Glomerular visceral epithelial cell (primary cell): Measurements from ENCODE around the gene CSPG4.
"Not testable (repeated sequence)": the region's sequence is repeated elsewhere in the genome, so short reads cannot be mapped to it uniquely, and the experiment has no call there.

Experiments
- DNase-seq: peaks from one replicate; pipeline ENCODE4 v3.0.0-alpha.2; 2016; ENCODE audit errors: extremely low spot score

Gene CSPG4

DNA sequence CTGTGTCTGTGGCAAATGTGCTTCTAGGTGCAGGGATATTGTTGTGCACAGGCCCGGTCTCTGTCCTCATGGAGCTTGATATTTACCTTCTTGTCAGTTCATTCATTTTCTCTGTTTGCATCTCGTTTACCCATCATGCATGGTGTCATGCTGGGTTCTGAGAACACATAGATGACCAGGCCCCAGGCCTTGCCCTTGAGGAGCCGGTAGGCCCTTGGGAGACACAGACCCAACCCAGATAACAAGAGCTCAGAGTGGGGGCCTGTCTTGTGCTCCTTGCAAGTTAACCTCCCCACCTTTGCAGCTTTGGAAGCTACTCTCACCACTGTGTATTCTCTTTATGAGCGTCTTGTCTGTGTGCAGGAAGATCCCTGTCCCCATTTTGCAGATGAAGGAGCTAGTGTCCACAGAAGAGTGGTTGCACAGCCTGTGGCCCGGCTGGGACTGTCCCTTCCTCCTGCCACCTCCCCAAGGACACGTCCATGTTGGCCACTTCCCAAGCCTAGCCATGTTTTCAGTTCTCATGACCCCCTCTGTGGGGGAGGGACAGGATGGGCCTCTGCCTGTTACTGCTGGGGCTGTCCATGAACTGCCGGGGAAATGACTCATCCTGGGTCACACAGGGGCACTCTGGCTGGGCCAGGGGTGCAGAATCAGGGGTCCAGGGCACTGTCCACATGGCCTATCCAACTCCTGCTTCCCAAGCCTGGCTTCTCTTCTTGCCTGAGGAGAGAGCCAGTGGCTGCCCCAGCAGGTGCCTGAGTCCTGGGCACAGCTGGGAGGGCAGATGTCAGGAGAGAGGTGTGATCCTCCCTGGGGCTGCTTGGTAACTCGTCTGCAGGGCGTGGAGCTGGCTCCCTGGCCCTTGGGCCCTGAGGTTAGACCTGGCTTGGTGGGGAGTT, 61.5 kb downstream of the CSPG4 start:
- DNase-seq = peak; percentile 44

- DNase-seq = no peak
Measured at GRCh38 chr15:75649848-75650247, 62.8 kb downstream of the CSPG4 start.

DNA sequence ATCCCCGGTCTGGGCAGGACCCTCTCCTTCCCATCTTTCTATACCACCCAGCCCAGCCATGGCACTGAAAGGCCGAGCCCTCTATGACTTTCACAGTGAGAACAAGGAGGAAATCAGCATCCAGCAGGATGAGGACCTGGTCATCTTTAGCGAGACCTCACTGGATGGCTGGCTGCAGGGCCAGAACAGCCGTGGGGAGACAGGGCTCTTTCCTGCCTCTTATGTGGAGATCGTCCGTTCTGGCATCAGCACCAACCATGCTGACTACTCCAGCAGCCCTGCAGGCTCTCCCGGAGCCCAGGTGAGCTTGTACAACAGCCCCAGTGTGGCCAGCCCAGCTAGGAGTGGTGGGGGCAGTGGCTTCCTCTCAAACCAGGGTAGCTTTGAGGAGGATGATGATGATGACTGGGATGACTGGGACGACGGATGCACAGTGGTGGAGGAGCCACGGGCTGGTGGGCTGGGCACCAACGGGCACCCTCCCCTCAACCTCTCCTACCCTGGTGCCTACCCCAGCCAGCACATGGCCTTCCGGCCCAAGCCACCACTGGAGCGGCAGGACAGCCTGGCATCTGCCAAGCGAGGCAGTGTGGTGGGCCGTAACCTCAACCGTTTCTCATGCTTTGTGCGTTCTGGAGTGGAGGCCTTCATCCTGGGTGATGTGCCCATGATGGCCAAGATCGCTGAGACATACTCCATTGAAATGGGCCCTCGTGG, 63.4 kb downstream of the CSPG4 start:
- no peak for DNase-seq

GRCh38 chr15:75648156-75649000, 64.3 kb downstream of the CSPG4 start:
- peak; percentile 40 for DNase-seq

DNA sequence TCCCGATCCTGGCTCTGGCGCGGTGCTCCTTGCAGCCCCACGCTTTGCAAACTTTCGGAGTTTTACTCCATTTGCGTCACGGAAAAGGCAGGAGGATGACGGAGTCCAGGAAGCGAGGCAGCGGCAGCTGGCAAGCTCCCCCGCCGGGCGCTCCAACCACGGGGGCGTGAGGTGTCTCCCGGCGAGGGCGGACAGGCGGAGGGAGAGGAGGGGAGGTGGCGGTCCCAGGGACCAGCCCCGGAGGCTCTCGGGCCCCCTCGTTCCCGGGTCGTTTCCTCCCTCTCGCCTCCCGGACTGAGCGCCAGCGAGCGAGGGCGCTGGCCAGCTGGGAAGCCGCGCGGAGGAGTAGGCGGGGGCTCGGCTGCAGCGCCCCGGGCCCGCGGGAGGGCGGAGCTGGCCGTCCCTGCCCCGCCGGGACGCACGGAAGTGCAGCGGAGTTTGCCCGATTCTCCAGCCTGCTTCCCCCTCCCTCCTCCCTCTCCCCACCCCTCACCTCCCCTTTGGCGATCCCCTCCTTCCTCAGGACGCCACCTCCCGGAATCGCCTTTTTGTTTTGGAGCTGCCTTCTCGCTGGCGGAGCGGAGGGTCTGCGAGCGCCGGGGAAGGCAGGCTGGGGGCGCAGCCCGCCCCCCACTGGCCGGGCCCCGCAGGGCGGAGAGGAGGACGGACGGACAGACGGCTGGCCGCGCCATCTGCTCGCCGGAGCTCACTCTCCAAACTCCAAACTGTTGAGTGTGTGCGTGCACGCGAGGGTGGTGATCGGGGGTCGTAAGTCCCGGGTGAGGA, 65.1 kb downstream of the CSPG4 start, which contains the start of gene SNX33:
Gene SNX33, plus strand, starts transcription at position 543 of the 786 bp plus-strand sequence. CDS start 1,191 bp downstream, outside the sequence.
- peak; percentile 85 for DNase-seq

DNA sequence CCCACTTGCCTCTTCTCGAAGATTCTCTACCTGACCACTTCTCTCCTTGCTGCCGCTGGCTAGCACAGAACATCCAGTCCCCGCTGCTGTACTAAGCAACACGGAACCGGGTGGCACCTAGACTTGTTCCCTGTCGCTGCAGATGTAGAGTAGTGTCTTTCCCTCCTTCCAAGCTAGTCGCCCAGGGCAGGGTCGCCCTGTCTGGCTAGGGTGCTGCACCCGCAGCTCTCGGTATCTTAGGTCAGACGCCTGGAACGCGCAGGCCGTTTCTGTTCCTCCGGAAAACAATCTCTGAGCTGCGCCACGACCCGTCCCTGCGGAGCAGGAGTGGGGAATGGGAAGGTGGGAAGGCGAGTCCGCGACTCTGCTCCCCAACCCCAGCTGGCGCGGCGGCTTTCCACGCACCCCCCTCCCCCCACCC, 65.7 kb downstream of the CSPG4 start:
- DNase-seq = no peak

GRCh38 chr15:75646112-75646943, 66.3 kb downstream of the CSPG4 start:
- no peak for DNase-seq

GRCh38 chr15:75644376-75644775, 68.3 kb downstream of the CSPG4 start:
- DNase-seq = no peak

DNA sequence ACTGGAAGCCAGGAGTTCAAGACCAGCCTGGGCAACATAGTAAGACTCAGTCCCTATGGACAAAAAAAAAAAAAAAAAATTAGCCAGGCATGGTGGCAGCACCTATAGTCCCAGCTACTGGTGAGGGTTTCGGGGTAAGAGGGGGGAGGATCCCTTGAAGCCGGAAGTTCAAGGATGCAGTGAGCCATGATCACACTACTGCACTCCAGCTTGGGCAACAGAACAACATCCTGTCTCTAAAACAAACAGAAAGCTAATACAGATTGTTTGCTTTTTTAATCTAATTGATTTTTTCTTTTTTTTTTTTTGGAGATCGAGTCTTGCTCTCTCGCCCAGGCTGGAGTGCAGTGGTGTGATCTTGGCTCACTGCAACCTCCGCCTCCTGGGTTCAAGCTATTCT, 71.0 kb downstream of the CSPG4 start:
- DNase-seq = no peak

- DNase-seq = no peak
Measured at GRCh38 chr15:75641179-75641503, 71.5 kb downstream of the CSPG4 start.

- DNase-seq = peak; percentile 34
Measured at GRCh38 chr15:75640483-75641178, 72.0 kb downstream of the CSPG4 start.

DNA sequence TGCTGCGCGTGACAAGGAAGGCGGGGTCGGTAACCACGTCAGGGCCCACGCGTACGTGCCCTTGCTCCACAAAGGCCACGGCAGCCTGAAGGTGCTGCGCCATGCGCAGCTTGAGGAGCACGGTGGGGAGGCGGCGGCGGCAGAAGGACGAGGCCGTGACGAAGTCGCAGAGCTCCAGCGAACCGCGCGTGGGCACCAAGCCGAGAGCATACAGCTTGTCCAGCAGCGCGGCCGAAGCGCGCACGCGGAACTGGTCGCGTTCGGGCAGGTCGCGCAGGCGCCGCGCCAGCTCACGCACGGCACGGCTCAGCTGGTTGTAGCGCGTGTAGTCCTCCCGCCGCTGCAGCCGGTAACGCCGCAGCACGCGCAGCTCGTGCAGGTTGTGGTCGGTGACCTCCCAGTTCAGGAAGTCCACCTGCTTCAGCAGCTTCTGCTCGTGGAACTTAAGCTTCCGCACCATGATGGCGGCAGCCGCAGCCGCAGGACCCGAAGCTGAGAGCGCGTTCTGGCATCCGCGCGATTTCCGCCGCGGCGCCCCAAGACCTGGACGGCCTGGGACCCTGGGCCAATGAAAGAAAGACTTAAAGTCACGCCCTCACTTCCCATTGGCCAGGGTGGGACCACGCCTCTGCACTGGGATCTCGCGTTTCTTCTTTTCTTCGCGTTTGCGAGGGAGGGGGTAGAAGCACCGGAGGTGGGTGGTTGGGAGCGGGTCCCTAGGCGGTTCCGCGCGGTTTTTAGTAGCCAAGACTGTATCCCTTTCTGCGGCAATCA, 72.8 kb downstream of the CSPG4 start, which contains the start of gene IMP3:
Gene IMP3, minus strand, starts transcription at position 516 of the 774 bp plus-strand sequence. Its CDS starts 56 bp downstream, at position 460.
- peak; percentile 96 for DNase-seq

DNA sequence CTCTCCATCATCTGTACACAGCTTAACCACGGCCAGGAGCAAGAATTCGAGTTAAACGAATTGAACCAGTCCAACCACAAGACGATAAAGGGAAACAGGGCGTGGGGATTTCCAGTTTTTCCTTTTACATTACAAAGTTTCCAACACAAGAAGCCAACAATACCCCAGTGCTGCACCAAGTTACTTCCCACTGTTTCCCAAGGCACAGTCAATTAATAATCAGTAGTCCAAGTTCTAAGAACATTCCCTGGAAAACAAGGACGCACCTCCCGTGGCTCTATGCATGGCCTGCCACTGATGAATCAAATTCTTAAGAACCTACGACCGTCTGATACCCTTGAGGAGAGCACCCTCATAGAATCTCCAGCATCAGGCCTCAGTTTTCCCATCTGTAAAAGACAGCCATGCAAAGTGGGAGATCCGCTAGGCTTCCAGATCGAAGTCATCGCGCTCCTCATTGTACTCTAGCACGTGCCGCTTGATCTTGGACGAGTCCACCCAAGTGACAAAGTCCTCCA, 73.4 kb downstream of the CSPG4 start:
- DNase-seq = peak; percentile 16

GRCh38 chr15:75637245-75638009, 75.2 kb downstream of the CSPG4 start:
- DNase-seq = no peak

- DNase-seq = no peak
Measured at GRCh38 chr15:75636026-75636425, 76.6 kb downstream of the CSPG4 start.

GRCh38 chr15:75633922-75634321, 78.7 kb downstream of the CSPG4 start:
- DNase-seq = not testable (repeated sequence)

DNA sequence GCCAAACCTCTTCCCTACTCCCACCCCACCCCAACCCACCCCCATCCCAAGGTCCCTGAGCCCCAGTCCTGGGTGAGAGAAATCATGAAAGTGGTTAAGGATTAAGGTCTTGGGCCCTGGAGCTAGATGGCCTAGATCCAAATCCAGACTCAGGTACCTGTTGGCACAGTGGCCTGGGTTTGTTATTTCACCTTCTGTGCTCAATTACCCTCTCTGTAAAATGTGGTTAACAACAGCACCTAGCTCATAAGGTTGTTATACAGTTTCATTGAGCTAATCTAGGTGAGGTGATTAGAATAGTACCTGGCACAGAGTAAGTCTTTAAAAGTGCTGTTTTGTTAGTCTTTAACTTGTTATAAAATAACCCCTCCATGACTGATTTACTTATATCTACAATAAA, 80.7 kb downstream of the CSPG4 start:
- no peak for DNase-seq
